Activated CD8-positive, alpha-beta memory T cell treated with anti-CD3 and anti-CD28 coated beads, Interleukin-2, amount 50 U/mL, for 24 hours (primary cell): ENCODE measurements around the gene ZCCHC2.

Experiments
- DNase-seq: peaks from one replicate; pipeline ENCODE4 v3.0.0-alpha.2; 2020; ENCODE audit errors: extremely low read depth

The ZCCHC2 gene

DNA sequence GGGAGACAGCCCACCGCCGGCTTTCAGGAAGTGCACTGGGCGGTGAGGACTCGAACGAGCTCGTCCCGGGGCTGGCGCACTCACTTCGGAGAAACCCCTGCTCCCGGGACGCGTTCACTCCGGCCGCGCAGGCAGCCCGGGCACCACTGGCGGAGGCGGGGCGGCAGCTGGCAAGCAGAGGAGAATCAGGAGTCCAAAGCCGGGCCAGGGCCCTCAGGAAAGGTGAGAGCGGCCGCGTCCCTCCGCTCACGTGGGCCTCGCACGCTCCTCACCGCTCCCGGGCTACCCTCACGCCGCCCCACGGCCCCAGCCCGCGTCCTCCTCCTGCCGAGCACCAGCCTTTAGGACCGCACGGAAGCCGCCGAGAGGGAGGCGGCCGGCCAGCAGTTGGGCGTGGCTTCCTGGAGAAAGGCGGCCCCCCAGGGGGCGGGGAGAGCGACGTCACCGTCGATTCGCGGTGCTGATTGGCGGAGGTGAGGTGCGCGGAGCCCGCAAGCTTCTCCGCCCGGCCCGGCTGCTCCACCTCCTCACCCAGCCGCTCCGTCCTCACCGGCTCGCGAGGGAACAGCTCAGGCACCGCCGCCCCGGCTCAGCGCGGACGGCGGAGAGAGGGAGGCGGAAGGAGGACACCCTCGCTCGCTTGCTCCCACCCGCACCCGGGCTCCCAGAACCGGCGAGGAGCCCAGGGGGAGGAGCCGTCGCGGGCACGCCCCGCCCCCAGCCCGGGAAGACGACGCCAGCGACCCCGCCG is at the start of gene ZCCHC2:
Gene ZCCHC2 (plus strand): TSS at position 522 of the 751 bp plus-strand sequence. CDS start 400 bp downstream, outside the sequence.
- DNase-seq: peak; percentile 89

DNA sequence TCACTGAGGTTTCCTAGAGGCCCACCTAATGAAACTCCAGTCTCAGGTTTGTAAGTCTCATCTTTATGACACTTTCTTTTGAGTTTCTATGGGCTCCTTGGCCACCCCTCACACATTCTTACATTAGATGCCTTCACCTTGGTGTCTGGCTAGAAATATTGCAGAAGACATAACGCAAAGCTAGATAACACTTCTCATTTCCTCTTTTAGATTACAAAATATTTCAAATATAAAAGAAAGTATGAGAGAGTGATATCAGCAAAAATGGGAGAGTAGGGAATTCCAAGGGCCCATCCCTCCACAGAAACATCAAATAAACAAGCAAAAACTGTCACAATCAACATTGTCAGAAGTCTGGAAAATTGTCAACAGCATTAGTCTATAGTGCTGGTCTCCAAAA is 43.3 kb upstream of the ZCCHC2 start:
- DNase-seq: no peak

DNA sequence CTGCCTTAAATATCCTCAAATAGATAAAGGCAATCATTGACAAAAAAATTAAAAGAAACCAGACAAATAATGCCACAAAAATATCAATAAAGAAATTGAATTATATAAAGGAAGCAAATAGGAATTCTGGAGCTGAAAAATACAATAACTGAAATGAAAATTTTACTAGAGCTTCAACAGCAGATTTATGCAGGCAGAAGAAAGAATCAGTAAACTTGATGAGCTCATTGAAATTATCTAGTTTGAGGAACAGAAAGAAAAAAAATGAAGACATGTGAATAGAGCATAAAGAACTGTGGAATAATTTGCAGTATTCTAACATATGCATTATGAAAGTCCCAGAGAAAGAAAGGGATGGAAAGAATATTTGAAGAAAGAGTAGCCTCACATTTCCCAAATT is 41.9 kb upstream of the ZCCHC2 start:
- no peak for DNase-seq

DNA sequence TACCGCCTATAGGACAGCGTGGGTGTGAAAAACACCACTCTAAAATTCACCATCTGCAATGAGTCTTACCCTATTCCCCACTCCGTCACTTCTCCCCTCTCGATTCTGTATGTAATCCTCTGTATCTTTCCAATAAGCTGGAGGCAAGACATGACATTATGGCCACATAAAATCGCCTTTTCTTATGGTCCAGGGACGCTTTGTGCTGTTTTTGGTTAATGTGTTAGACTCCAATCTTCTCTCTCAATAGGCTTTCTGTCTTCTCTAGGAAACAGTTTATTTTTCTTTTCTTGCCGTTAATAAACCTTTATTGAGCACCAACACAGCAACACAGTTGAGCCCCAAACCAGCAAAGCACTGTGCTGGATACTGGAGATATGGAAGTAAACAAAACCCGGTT is 37.9 kb upstream of the ZCCHC2 start:
- no peak for DNase-seq

- no peak for DNase-seq
Observed at GRCh38 chr18:62485684-62486083, 37.1 kb upstream of the ZCCHC2 start.

GRCh38 chr18:62486290-62486964 is 36.4 kb upstream of the ZCCHC2 start:
- no peak for DNase-seq

DNA sequence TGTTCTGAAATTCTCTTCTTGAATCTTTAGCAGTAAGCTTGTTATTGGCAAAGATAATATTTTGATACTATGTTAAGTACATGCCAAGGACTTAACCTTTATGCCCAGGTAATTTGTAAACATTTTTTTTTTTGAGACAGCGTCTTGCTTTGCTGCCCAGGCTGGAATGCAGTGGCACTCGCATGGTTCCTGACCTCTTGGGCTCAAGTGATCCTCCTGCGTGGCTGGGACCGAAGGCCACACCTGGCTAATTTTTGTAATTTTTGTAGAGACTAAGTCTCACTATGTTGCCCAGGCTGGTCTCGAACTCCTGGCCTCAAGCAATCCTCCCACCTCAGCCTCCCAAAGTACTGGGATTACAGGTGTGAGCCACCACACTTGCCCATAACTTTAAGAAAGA is 35.7 kb upstream of the ZCCHC2 start:
- no peak for DNase-seq

GRCh38 chr18:62490967-62491695 is 31.7 kb upstream of the ZCCHC2 start:
- DNase-seq: no peak

DNA sequence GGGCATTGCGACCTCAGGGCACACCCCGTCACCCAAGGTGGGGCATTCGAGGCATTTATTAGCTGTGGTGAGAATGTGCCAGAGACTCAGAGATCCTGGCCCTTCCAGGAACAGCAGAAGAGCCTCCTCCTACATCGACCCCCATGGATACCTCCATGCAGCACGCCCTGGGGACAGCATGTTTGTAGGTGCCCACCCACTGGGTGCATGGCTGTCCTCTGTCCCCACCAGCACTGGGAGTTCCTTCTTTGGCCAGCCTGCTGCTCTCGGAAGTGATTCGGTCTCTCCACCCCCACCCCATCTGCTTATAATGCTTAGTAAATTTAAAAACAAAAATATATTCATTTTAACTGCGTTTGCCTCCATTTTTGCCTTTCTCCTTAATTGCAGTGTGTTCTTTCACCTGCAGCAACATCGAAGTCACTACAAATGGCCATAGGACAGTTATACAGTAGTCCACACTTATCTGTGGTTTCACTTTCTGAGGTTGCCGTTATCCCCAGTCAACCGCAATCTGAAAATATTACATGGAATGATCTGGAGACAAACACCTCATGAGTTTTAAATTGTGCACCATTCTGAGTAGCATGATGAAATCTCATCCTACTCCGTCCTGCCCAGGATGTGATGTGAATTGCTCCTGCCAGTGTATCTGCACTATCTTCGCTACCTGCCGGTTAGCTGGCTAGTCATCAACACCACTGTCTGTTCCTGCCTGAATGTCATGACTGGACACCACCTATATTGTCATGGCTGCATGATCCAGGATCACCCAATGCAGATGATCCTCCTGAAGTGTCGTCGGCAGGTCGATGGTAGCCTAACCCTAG is 29.6 kb upstream of the ZCCHC2 start:
- DNase-seq: no peak

GRCh38 chr18:62494764-62495163 is 28.1 kb upstream of the ZCCHC2 start:
- DNase-seq: no peak

DNA sequence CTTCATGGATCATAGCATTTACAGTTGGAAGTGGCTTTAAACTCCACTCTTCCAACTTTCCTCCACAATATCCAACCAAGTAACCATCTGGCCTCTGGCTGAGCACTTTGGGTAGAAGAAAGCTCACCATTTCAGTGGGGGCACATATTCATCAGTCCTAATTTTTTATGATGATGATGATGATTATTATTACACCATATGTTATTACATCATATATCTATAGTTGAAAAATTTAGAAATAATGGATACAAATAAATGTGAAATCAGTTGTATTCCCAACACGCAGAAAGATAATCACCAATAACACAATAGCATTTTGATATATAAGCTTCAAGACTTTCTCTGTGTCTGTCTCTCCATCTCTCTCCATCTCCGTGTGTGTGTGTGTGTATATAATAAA is 26.6 kb upstream of the ZCCHC2 start:
- no peak for DNase-seq

- no peak for DNase-seq
Observed at GRCh38 chr18:62497190-62497772, 25.5 kb upstream of the ZCCHC2 start.

DNA sequence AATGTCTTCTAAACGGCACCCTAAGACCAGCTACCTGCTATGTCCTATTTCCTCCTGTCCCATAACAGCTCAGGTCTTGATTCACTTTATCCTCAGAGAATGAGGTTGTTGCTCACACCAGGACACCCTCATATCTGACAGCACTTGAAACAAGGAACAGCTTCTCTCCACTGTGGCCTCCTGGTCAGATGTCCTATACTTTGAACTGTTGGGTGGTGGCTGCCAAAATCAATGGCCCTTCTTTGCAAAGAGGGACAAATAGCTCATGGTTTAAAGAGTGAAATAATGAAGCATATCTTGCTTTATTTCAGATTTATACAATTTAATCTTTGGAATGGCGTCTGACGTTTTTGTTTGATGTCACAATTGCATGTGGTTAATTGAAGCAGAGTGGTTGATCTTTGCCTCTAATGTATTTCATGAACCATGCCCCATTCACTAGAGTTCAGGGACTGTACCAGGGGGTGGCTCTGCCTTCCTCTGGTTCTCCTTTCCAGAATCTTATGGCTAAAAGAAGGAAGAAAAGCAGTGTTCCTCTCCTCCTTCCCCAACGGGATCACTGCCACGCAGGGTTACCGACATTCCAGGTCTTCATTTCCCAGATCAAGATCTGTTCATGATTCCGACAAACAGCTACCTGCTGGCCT is 24.1 kb upstream of the ZCCHC2 start:
- no peak for DNase-seq

GRCh38 chr18:62499263-62499650 is 23.6 kb upstream of the ZCCHC2 start:
- DNase-seq: no peak

- no peak for DNase-seq
Observed at GRCh38 chr18:62500174-62500573, 22.7 kb upstream of the ZCCHC2 start.

- no peak for DNase-seq
Observed at GRCh38 chr18:62500966-62501591, 21.7 kb upstream of the ZCCHC2 start.

GRCh38 chr18:62505669-62506494 is 16.9 kb upstream of the ZCCHC2 start:
- no peak for DNase-seq

DNA sequence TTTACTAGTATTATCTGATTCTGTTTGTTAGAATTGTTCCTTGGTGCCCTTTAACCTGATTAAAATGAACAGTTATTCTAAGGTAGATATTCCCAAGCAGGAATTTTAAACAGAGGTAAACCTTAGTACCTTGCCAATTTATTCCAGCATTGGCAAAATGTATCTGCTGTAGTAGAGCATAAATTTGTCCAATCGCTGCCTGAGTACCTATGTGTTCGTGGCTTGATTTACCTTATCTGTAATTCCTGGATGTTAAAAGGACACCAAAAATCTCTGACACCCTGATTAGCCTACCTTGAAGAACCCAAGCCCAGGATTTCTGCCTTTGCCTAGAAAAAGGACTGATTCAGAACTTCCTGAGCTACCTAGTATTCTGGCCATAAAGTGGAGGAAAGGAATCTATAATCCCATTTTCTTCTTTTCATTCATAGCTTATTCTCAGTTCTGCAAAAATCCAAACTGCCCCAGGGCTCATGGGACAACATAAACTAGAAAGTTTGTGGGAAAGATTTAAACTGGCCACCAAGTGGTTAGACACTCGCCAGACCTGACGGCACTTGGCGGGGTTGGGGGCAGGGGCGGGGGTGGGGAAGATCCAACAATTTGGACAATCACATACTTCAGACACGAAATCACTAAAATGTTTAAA is 16.2 kb upstream of the ZCCHC2 start:
- no peak for DNase-seq

DNA sequence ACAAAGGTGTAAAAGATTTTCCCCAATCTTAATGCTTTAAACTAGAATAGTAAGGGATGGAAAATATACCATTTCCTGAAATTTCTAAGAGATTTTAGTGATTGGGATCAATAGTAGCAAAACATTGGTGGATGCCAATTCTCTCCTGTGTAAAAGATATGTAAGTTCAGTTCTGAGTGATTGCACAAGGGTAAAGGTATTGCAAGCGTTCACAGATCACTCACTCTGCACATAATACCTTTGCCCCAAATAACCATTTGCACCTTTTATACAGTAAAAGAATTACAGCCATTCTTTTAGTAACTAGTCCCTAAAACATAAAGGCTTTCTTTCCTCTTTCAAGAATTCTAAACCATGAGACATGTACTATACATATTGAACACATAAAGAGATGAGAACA is 13.0 kb upstream of the ZCCHC2 start:
- no peak for DNase-seq
